Endothelial cell of umbilical vein (primary cell): ENCODE data around the gene TMCO6. TPM values are rescaled to one million over a fixed set of nuclear protein-coding genes. Genes with fewer than 3 reads are reported as not detected.

Experiments
- BruUV-seq: library from RNA; stranded (reverse); fragments of 400-500 nt; replicated peaks from 2 replicates; lab custom pipeline; 2021; lab: Mats Ljungman, UMichigan
- CTCF ChIA-PET: fragments of 300-600, 350-600 bp; sonication (Branson Sonifier 250); formaldehyde crosslinking; loops from one replicate; lab custom pipeline; 2021; ENCODE audit warnings: antibody characterized with exemption, inconsistent platforms; lab: Charles Lee
- POLR2A ChIA-PET: fragments of 300-600, 350-600 bp; sonication (Branson Sonifier 250); formaldehyde crosslinking; loops from one replicate; lab custom pipeline; 2021; ENCODE audit warnings: antibody characterized with exemption, inconsistent platforms; lab: Charles Lee
- DNase-seq: peaks from one replicate; pipeline ENCODE4 v3.0.0-alpha.2; 2011; ENCODE audit warnings: low read depth, low spot score
- FAIRE-seq: peaks from 2 replicates; lab custom pipeline; 2011; peaks lifted over from hg19 to GRCh38; lab: Jason Lieb, UNC
- H2AFZ ChIP-seq: 2 replicates; pipeline ENCODE4 v1.6.0; 2012; ENCODE audit warnings: low read depth, low read length, control low read depth, inconsistent platforms
- H3K27ac ChIP-seq: 2 replicates; pipeline ENCODE4 v1.5.1; 2011; ENCODE audit warnings: low read depth, mild to moderate bottlenecking, control low read depth, low read length, moderate library complexity; ENCODE audit not compliant: insufficient read depth
- H3K27me3 ChIP-seq, 2 experiments: 2 replicates each; pipeline versions ENCODE4 v1.6.0 to v1.6.1; 2011; ENCODE audit warnings: low read length in 2 of 2, mixed read lengths in 1 of 2; ENCODE audit not compliant: control insufficient read depth in 2 of 2, insufficient read depth in 2 of 2
- H3K36me3 ChIP-seq, 2 experiments: 2 replicates in 1 of 2; 3 replicates in 1 of 2; pipeline ENCODE4 v1.5.1; 2011; ENCODE audit warnings: low read length in 2 of 2, mild to moderate bottlenecking in 1 of 2, moderate library complexity in 1 of 2; ENCODE audit not compliant: control insufficient read depth in 2 of 2, insufficient read depth in 2 of 2; ENCODE audit errors: extremely low read depth in 1 of 2
- H3K4me1 ChIP-seq: 3 replicates; pipeline ENCODE4 v1.5.1; 2011; ENCODE audit warnings: mild to moderate bottlenecking, low read length; ENCODE audit not compliant: control insufficient read depth, insufficient read depth; ENCODE audit errors: extremely low read depth
- H3K4me2 ChIP-seq: 2 replicates; pipeline ENCODE4 v1.6.1; 2011; ENCODE audit warnings: low read length, control low read depth, mixed read lengths; ENCODE audit not compliant: insufficient read depth
- H3K4me3 ChIP-seq, 3 experiments: fragments of 200-600 bp in 1 of 3; sonication (generic), shearing (Covaris generic) in 1 of 3; replicated peaks in 1 of 3; 2 replicates each; pipeline ENCODE4 v1.5.1; 2011 to 2016; ENCODE audit warnings: control low read depth in 3 of 3, low read length in 3 of 3, mild to moderate bottlenecking in 2 of 3, inconsistent platforms in 1 of 3, low read depth in 1 of 3, moderate library complexity in 1 of 3; ENCODE audit not compliant: insufficient read depth in 1 of 3
- H3K79me2 ChIP-seq: 2 replicates; pipeline ENCODE4 v1.6.0; 2012; ENCODE audit warnings: low read length, inconsistent platforms; ENCODE audit not compliant: control insufficient read depth, insufficient read depth
- H3K9ac ChIP-seq: replicated peaks from 2 replicates; pipeline ENCODE3; 2011; ENCODE audit warnings: low read length, control low read depth; ENCODE audit not compliant: insufficient read depth; ENCODE audit errors: extremely low read depth
- H3K9me1 ChIP-seq: replicated peaks from 3 replicates; pipeline ENCODE4 v1.6.0; 2011; ENCODE audit warnings: mild to moderate bottlenecking, low read length; ENCODE audit not compliant: control insufficient read depth, insufficient read depth; ENCODE audit errors: extremely low read depth
- H3K9me3 ChIP-seq: replicated peaks from 2 replicates; pipeline ENCODE4 v1.5.1; 2012; ENCODE audit warnings: low read length, inconsistent platforms; ENCODE audit not compliant: control insufficient read depth, insufficient read depth
- H4K20me1 ChIP-seq: replicated peaks from 2 replicates; pipeline ENCODE3; 2011; ENCODE audit warnings: mild to moderate bottlenecking, low read length; ENCODE audit not compliant: control insufficient read depth, insufficient read depth; ENCODE audit errors: extremely low read depth
- EZH2 ChIP-seq: IDR thresholded peaks from 2 replicates; pipeline ENCODE4 v1.6.1; 2012; ENCODE audit warnings: borderline replicate concordance, low read depth, mild to moderate bottlenecking, moderate library complexity, low read length, inconsistent platforms; ENCODE audit not compliant: severe bottlenecking
- FOS ChIP-seq: IDR thresholded peaks from 2 replicates; pipeline ENCODE4 v1.6.1; 2011; ENCODE audit warnings: mild to moderate bottlenecking, low read length, moderate library complexity, borderline replicate concordance; ENCODE audit not compliant: insufficient read depth
- GATA2 ChIP-seq: IDR thresholded peaks from 2 replicates; pipeline ENCODE4 v1.7.0; 2011; ENCODE audit warnings: low read depth, mild to moderate bottlenecking, moderate library complexity, mixed read lengths, low read length; ENCODE audit not compliant: insufficient read length, insufficient read depth
- JUN ChIP-seq: IDR thresholded peaks from 2 replicates; pipeline ENCODE4 v1.6.1; 2011; ENCODE audit warnings: borderline replicate concordance, low read depth; ENCODE audit not compliant: insufficient read length, insufficient read depth
- MYC ChIP-seq: IDR thresholded peaks from one replicate; pipeline ENCODE4 v1.6.1; 2011; ENCODE audit warnings: mild to moderate bottlenecking, low read depth, low read length
- POLR2A ChIP-seq: IDR thresholded peaks from 2 replicates; pipeline ENCODE4 v1.6.1; 2012; ENCODE audit warnings: low read depth, mild to moderate bottlenecking, control low read depth, low read length
- POLR2AphosphoS5 ChIP-seq: IDR thresholded peaks from 2 replicates; pipeline ENCODE4 v1.6.1; 2012; ENCODE audit warnings: low read depth, mild to moderate bottlenecking, control low read depth, low read length, moderate library complexity; ENCODE audit not compliant: insufficient read depth
- dilution Hi-C: fragments of 300-500 bp; cut with MboI; formaldehyde crosslinking; loops from one replicate; pipeline ENCODE4 v1.15.0; 2019; ENCODE audit warnings: low sequenced_read_pairs; ENCODE audit not compliant: extremely low pct_ligation_motif_present
- intact Hi-C: fragments of 100-400 bp; cut with micrococcal nuclease; formaldehyde crosslinking; loops from one replicate; pipeline ENCODE4 v1.10.0; 2022
- polyA plus RNA-seq, 4 experiments: library from polyadenylated mRNA; depleted of rRNA in 3 of 4; stranded (reverse) in 3 of 4; unstranded in 1 of 4; fragments of >200 nt; gene quantifications; 2 replicates each; pipeline versions ENCODE4 v1.2.1 to v1.2.3, GENCODE V29; 2011 to 2012; ENCODE audit warnings: missing spikeins in 1 of 4
- total RNA-seq: library from RNA; stranded (reverse); gene quantifications from 2 replicates; pipeline ENCODE4 v1.2.3, GENCODE V29; 2021
- TF ChIP-seq, protein P1 (sequence below): IDR thresholded peaks from 2 replicates; pipeline ENCODE4 v1.6.1; 2011; ENCODE audit not compliant: insufficient read depth, insufficient read length
- TF ChIP-seq, protein P2 (sequence below), 2 donors: IDR thresholded peaks; 1 replicate in 1 of 2; 2 replicates in 1 of 2; pipeline ENCODE4 v1.5.1; 2011; ENCODE audit warnings: low read length in 2 of 2, mild to moderate bottlenecking in 2 of 2, moderate library complexity in 2 of 2, control low read depth in 1 of 2, inconsistent platforms in 1 of 2, low read depth in 1 of 2; ENCODE audit not compliant: insufficient read depth in 1 of 2; ENCODE audit errors: extremely low read depth in 1 of 2

Gene TMCO6
- total and polyA plus RNA-seq, 2 donors (not counting 3 experiments of a cell fraction or from before 2014, with no cell fraction given), result 22.0 to 23.7 TPM

DNA sequence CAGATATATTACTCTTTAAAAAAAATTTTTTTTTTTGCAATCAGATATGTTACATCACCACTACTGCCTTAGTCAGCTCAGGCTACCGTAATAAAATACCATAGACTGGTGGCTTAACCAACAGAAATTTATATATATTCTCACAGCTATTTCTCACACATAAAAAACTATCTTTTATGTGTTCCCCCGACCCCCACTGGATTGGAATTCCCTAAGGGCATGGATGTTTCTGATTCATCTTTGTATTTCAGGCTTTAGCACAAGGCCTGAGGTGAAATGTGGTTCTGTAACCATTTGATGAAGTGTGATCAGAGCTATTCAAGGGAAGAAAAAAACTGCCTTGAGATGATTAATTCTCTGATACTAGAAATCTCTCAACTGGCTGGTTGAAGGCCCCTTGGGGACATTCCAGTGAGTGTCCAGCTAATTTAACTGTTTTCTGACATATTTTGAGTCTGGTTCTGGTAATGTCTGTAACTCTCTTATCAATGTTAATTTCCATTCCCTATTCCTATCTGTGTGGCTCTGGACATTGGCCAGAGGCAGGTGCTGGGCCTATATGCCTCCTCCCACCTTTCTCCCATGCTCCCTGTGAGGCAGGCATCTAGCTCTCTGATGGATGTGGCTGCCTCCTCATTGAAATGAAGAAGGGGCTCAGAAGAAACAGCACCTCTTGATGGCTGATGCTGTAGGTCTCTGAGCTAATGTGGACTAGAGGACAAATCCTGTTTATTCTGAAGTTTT lies 8.8 kb upstream of the TMCO6 start:
- CTCF ChIA-PET, result interaction anchor here (1.0 to 1.4 kb wide), 5 partner anchors 49 to 391 kb away, joined by 3 to 7 read pairs (median 5); partner anchors contain the start of gene EIF4EBP3
- Histone ChIP-seq H3K9ac (no peak overlapping the region), H4K20me1 (no peaks in the 10 kb centered on the region), H3K79me2 (no peaks in the 10 kb centered on the region), H3K4me3 (no peak overlapping the region), H3K9me1 (no peaks in the 10 kb centered on the region), H3K9me3 (no peaks in the 10 kb centered on the region), H3K27ac (no peak overlapping the region), H3K4me2 (no peak overlapping the region), H3K27me3 (peaks cover 0 to 3% of the 10 kb centered on the region in 2 experiments), H3K4me1 (peaks cover 15% of the 10 kb centered on the region), H3K36me3 (no peaks in the 10 kb centered on the region), H2AFZ (no peak overlapping the region)
- intact Hi-C loops, result loop anchor here (10.0 kb wide), 1 partner anchor 386 kb away; no protein-coding TSS in a partner anchor
- TF ChIP-seq POLR2AphosphoS5 (no peak), FOS (no peak), JUN (no peak), POLR2A (no peak), MYC (no peak), GATA2 (no peak), EZH2 (no peak)
- TF ChIP-seq, protein P1, sequence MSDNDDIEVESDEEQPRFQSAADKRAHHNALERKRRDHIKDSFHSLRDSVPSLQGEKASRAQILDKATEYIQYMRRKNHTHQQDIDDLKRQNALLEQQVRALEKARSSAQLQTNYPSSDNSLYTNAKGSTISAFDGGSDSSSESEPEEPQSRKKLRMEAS, result no peak
- TF ChIP-seq, protein P2, sequence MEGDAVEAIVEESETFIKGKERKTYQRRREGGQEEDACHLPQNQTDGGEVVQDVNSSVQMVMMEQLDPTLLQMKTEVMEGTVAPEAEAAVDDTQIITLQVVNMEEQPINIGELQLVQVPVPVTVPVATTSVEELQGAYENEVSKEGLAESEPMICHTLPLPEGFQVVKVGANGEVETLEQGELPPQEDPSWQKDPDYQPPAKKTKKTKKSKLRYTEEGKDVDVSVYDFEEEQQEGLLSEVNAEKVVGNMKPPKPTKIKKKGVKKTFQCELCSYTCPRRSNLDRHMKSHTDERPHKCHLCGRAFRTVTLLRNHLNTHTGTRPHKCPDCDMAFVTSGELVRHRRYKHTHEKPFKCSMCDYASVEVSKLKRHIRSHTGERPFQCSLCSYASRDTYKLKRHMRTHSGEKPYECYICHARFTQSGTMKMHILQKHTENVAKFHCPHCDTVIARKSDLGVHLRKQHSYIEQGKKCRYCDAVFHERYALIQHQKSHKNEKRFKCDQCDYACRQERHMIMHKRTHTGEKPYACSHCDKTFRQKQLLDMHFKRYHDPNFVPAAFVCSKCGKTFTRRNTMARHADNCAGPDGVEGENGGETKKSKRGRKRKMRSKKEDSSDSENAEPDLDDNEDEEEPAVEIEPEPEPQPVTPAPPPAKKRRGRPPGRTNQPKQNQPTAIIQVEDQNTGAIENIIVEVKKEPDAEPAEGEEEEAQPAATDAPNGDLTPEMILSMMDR (IDR thresholded peaks at IDR 0.05; ENCODE audit: extremely low read depth in 1 of 2, insufficient read depth in 1 of 2, low read depth in 1 of 2, low read length in 2 of 2), result no peak
- no TSS peak for BruUV-seq
- POLR2A ChIA-PET, result no interaction called here
- FAIRE-seq (no peak), DNase-seq (no peak)
- dilution Hi-C loops, result no loop called here
